RKO (cell line): ENCODE measurements around the gene BHLHA15.

Experiments used
- DNase-seq: peaks from one replicate; pipeline ENCODE4 v3.0.0-alpha.2; 2016; ENCODE audit warnings: low spot score

BHLHA15 gene

GRCh38 chr7:98187138-98187502 is 24.1 kb upstream of the BHLHA15 start:
- DNase-seq = no peak

GRCh38 chr7:98189559-98189958 is 21.7 kb upstream of the BHLHA15 start:
- DNase-seq = no peak

- DNase-seq = no peak
These were observed 19.4 kb upstream of the BHLHA15 start for GRCh38 chr7:98191668-98192431.

- DNase-seq = no peak
These were observed 18.3 kb upstream of the BHLHA15 start for GRCh38 chr7:98192781-98193457.

GRCh38 chr7:98193474-98194180 is 17.6 kb upstream of the BHLHA15 start:
- DNase-seq = no peak

- DNase-seq = no peak
These were observed 17.1 kb upstream of the BHLHA15 start for GRCh38 chr7:98194186-98194585.

GRCh38 chr7:98194672-98195457 is 16.4 kb upstream of the BHLHA15 start:
- DNase-seq = no peak

GRCh38 chr7:98196706-98197605 is 14.3 kb upstream of the BHLHA15 start:
- DNase-seq = no peak

GRCh38 chr7:98199131-98199530 is 12.1 kb upstream of the BHLHA15 start:
- no peak for DNase-seq

GRCh38 chr7:98200364-98200763 is 10.9 kb upstream of the BHLHA15 start:
- DNase-seq = no peak

- no peak for DNase-seq
These were observed 8.7 kb upstream of the BHLHA15 start for GRCh38 chr7:98202367-98203195.

GRCh38 chr7:98203261-98203963 is 7.8 kb upstream of the BHLHA15 start:
- DNase-seq = no peak

GRCh38 chr7:98203964-98204605 is 7.2 kb upstream of the BHLHA15 start:
- no peak for DNase-seq

GRCh38 chr7:98204670-98205069 is 6.6 kb upstream of the BHLHA15 start:
- DNase-seq = no peak

- no peak for DNase-seq
These were observed 5.9 kb upstream of the BHLHA15 start for GRCh38 chr7:98205162-98205845.

GRCh38 chr7:98206451-98207330 is 4.5 kb upstream of the BHLHA15 start:
- no peak for DNase-seq

GRCh38 chr7:98209166-98209920 is 1.9 kb upstream of the BHLHA15 start:
- DNase-seq = no peak
